C4-2B (cell line): Measurements from ENCODE around the gene SLCO4A1.

Source experiments
- H3K27ac ChIP-seq: fragments of 450-650 bp; 2 replicates; pipeline ENCODE4 v1.5.1; 2017
- CTCF ChIP-seq: fragments of 450-650 bp; conservative IDR thresholded peaks from 2 replicates; pipeline ENCODE4 v1.5.1; 2017; ENCODE audit warnings: mild to moderate bottlenecking
- ZFX ChIP-seq: fragments of 450-650 bp; IDR thresholded peaks from 2 replicates; pipeline ENCODE4 v1.6.1; 2017

SLCO4A1 gene

GRCh38 chr20:62635852-62636251 is 6.5 kb upstream of the SLCO4A1 start:
- TF ChIP-seq ZFX, result no peak
- TF ChIP-seq CTCF, result no peak
- no peak overlapping the region for H3K27ac ChIP-seq

GRCh38 chr20:62636446-62636845 is 5.9 kb upstream of the SLCO4A1 start:
- no peak overlapping the region for H3K27ac ChIP-seq
- TF ChIP-seq CTCF (no peak), ZFX (no peak)

- H3K27ac ChIP-seq, result no peak overlapping the region
- TF ChIP-seq CTCF, result no peak
- TF ChIP-seq ZFX, result no peak
Observed at GRCh38 chr20:62637110-62637509, 5.2 kb upstream of the SLCO4A1 start.

GRCh38 chr20:62637521-62638054 is 4.7 kb upstream of the SLCO4A1 start:
- no peak overlapping the region for H3K27ac ChIP-seq

GRCh38 chr20:62638055-62638570 is 4.2 kb upstream of the SLCO4A1 start:
- H3K27ac ChIP-seq, result no peak overlapping the region
- TF ChIP-seq ZFX, result no peak
- no peak for TF ChIP-seq CTCF

More at GRCh38 chr20:62637521-62638054, 4.7 kb upstream of the SLCO4A1 start:
- no peak for TF ChIP-seq CTCF
- TF ChIP-seq ZFX, result no peak

- H3K27ac ChIP-seq, result no peak overlapping the region
- TF ChIP-seq CTCF (no peak), ZFX (no peak)
Observed at GRCh38 chr20:62638679-62639406, 3.5 kb upstream of the SLCO4A1 start.

GRCh38 chr20:62639765-62640164 is 2.5 kb upstream of the SLCO4A1 start:
- H3K27ac ChIP-seq, result no peak overlapping the region
- no peak for TF ChIP-seq ZFX
- no peak for TF ChIP-seq CTCF
